ENCODE data around the gene NCOA5.
"Not testable (repeated sequence)": the region's sequence is repeated elsewhere in the genome, so short reads cannot be mapped to it uniquely, and the experiment has no call there.

Gene NCOA5

GRCh38 chr20:46119547-46119946, 29.8 kb upstream of the NCOA5 start:
- DNase-seq: no peak

- no peak for DNase-seq
These were observed 29.3 kb upstream of the NCOA5 start for GRCh38 chr20:46119028-46119546.

GRCh38 chr20:46118481-46119020, 28.8 kb upstream of the NCOA5 start:
- DNase-seq: no peak

- DNase-seq: peak in 3 of 4 experiments; percentile 32 to 63 (median 41)
These were observed 28.1 kb upstream of the NCOA5 start, which contains the start of gene CD40 for GRCh38 chr20:46117704-46118467. TSS of gene CD40 (plus strand) at chr20:46118314. CDS start at chr20:46118344, 30 bp downstream.

GRCh38 chr20:46114449-46114848, 24.7 kb upstream of the NCOA5 start:
- DNase-seq: no peak

- DNase-seq: no peak
These were observed 23.3 kb upstream of the NCOA5 start for GRCh38 chr20:46113113-46113470.

- no peak for DNase-seq
These were observed 22.8 kb upstream of the NCOA5 start for GRCh38 chr20:46112430-46113112.

- no peak for DNase-seq
These were observed 22.1 kb upstream of the NCOA5 start for GRCh38 chr20:46111836-46112212.

GRCh38 chr20:46111028-46111835, 21.5 kb upstream of the NCOA5 start:
- no peak for DNase-seq

GRCh38 chr20:46108976-46109375, 19.2 kb upstream of the NCOA5 start:
- DNase-seq: no peak

- no peak for DNase-seq
These were observed 18.7 kb upstream of the NCOA5 start for GRCh38 chr20:46108435-46108841.

GRCh38 chr20:46107061-46107460, 17.3 kb upstream of the NCOA5 start:
- DNase-seq: no peak

- DNase-seq: no peak
These were observed 14.5 kb upstream of the NCOA5 start for GRCh38 chr20:46104262-46104661.

- DNase-seq: no peak
These were observed 13.2 kb upstream of the NCOA5 start for GRCh38 chr20:46102940-46103339.

- no peak for DNase-seq
These were observed 12.2 kb upstream of the NCOA5 start for GRCh38 chr20:46101957-46102356.

GRCh38 chr20:46100988-46101387, 11.2 kb upstream of the NCOA5 start:
- DNase-seq: no peak

- not testable (repeated sequence) for DNase-seq
These were observed 10.7 kb upstream of the NCOA5 start for GRCh38 chr20:46100444-46100843.

- DNase-seq: no peak
These were observed 9.9 kb upstream of the NCOA5 start for GRCh38 chr20:46099491-46100287.

GRCh38 chr20:46093531-46093930, 3.8 kb upstream of the NCOA5 start:
- no peak for DNase-seq

GRCh38 chr20:46091622-46092535, 2.1 kb upstream of the NCOA5 start:
- not testable (repeated sequence) for DNase-seq

- peak in 1 of 4 experiments; percentile 41 for DNase-seq
These were observed 670 bp downstream of the NCOA5 start for GRCh38 chr20:46089167-46089416.
